ENCODE results near the gene FGF18. TPM values are rescaled to one million over a fixed set of nuclear protein-coding genes. Genes with fewer than 3 reads are reported as not detected.

FGF18 gene
- total RNA-seq, 4 donors from 2014 or later, result 0.66 to 0.91 (median 0.86) TPM; not detected in 1

GRCh38 chr5:171424726-171425125 lies 5.3 kb downstream of the FGF18 start:
- Histone ChIP-seq H3K9me3 (no peaks in the 10 kb centered on the region), H3K36me3 (no peaks in the 10 kb centered on the region), H3K4me1 (peaks cover 17 to 21% (median 18%) of the 10 kb centered on the region in 4 donors), H3K4me3 (no peak overlapping the region), H3K27ac (replicated peaks in 1 of 4) (no peak overlapping the region), H3K27me3 (peaks cover 0 to 20% (median 0%) of the 10 kb centered on the region in 4 donors)
- no peak for DNase-seq (ENCODE audit: extremely low spot score)
- WGBS, result 71% methylated on average over 5 of the region's 5 CpGs
- TF ChIP-seq CTCF (IDR thresholded peaks at IDR 0.05), result no peak
- TF ChIP-seq POLR2AphosphoS5 (IDR thresholded peaks at IDR 0.05), result no peak
- no peak for TF ChIP-seq POLR2A (IDR thresholded peaks at IDR 0.05; ENCODE audit: low read depth)
- no peak for TF ChIP-seq EP300 (IDR thresholded peaks at IDR 0.05)
- intact Hi-C loops (cut with DNase I), result loop anchor here (10.0 kb wide), 1 partner anchor 190 kb away; no protein-coding TSS in a partner anchor

GRCh38 chr5:171425596-171426244 lies 6.3 kb downstream of the FGF18 start:
- 88% methylated on average over 13 of the region's 14 CpGs for WGBS
- no peaks in the 10 kb centered on the region for H3K9me3 ChIP-seq
- DNase-seq (ENCODE audit: extremely low spot score), result no peak
- TF ChIP-seq EP300 (IDR thresholded peaks at IDR 0.05), result no peak
- no peak for TF ChIP-seq POLR2A (IDR thresholded peaks at IDR 0.05; ENCODE audit: low read depth)
- no peak for TF ChIP-seq CTCF (IDR thresholded peaks at IDR 0.05)
- no peak for TF ChIP-seq POLR2AphosphoS5 (IDR thresholded peaks at IDR 0.05)
- no peaks in the 10 kb centered on the region for H3K36me3 ChIP-seq
- H3K4me3 ChIP-seq, result no peak overlapping the region
- H3K4me1 ChIP-seq, result peaks cover 7 to 11% (median 10%) of the 10 kb centered on the region in 4 donors
- peaks cover 0 to 10% (median 0%) of the 10 kb centered on the region in 4 donors for H3K27me3 ChIP-seq
- intact Hi-C loops (cut with DNase I), result loop anchor here (10.0 kb wide), 1 partner anchor 189 kb away; no protein-coding TSS in a partner anchor
- no peak overlapping the region for H3K27ac ChIP-seq (replicated peaks in 1 of 4)

- no peak for TF ChIP-seq POLR2A (IDR thresholded peaks at IDR 0.05; ENCODE audit: low read depth)
- TF ChIP-seq CTCF (IDR thresholded peaks at IDR 0.05), result no peak
- TF ChIP-seq POLR2AphosphoS5 (IDR thresholded peaks at IDR 0.05), result no peak
- TF ChIP-seq EP300 (IDR thresholded peaks at IDR 0.05), result no peak
- intact Hi-C loops (cut with DNase I), result loop anchor here (10.0 kb wide), 1 partner anchor 189 kb away; no protein-coding TSS in a partner anchor
- H3K4me3 ChIP-seq, result no peak overlapping the region
- peaks cover 2 to 6% (median 4%) of the 10 kb centered on the region in 4 donors for H3K4me1 ChIP-seq
- H3K27me3 ChIP-seq, result peaks cover 0 to 7% (median 0%) of the 10 kb centered on the region in 4 donors
- no peaks in the 10 kb centered on the region for H3K9me3 ChIP-seq
- no peak overlapping the region for H3K27ac ChIP-seq (replicated peaks in 1 of 4)
- DNase-seq (ENCODE audit: extremely low spot score), result no peak
- 80% methylated on average over 1 of the region's 4 CpGs for WGBS
- H3K36me3 ChIP-seq, result no peaks in the 10 kb centered on the region
Measured at GRCh38 chr5:171426266-171426665, 6.8 kb downstream of the FGF18 start.

GRCh38 chr5:171426680-171427079 lies 7.2 kb downstream of the FGF18 start:
- WGBS, result 92% methylated on average over 9 of the region's 9 CpGs
- Histone ChIP-seq H3K9me3 (no peaks in the 10 kb centered on the region), H3K4me1 (peaks cover 0 to 2% (median under 1%) of the 10 kb centered on the region in 4 donors), H3K27me3 (peaks cover 0 to 3% (median 0%) of the 10 kb centered on the region in 4 donors), H3K4me3 (no peak overlapping the region), H3K36me3 (no peaks in the 10 kb centered on the region), H3K27ac (replicated peaks in 1 of 4) (no peak overlapping the region)
- DNase-seq (ENCODE audit: extremely low spot score), result no peak
- no peak for TF ChIP-seq EP300 (IDR thresholded peaks at IDR 0.05)
- no peak for TF ChIP-seq POLR2A (IDR thresholded peaks at IDR 0.05; ENCODE audit: low read depth)
- TF ChIP-seq POLR2AphosphoS5 (IDR thresholded peaks at IDR 0.05), result no peak
- TF ChIP-seq CTCF (IDR thresholded peaks at IDR 0.05), result no peak
- intact Hi-C loops (cut with DNase I), result loop anchor here (10.0 kb wide), 1 partner anchor 188 kb away; no protein-coding TSS in a partner anchor
